Adipose tissue (tissue), 3 donors: ENCODE data around the gene PPP1R14C. TPM values are rescaled to one million over a fixed set of nuclear protein-coding genes. Genes with fewer than 3 reads are reported as not detected.
"Not testable (repeated sequence)": the region's sequence is repeated elsewhere in the genome, so short reads cannot be mapped to it uniquely, and the experiment has no call there.

ENCODE experiments used
- H3K27ac ChIP-seq: one replicate; pipeline ENCODE4 v1.5.1; 2013; ENCODE audit warnings: low read depth, low read length
- WGBS, 3 donors: extraction: QIAGEN DNeasy Blood & Tissue Kit; methylation state at CpG; one replicate each; pipeline ENCODE4 v1.1.7; 2013; 5-methylcytosine and 5-hydroxymethylcytosine counted together
- polyA plus RNA-seq, 3 donors: library from polyadenylated mRNA; stranded (reverse); fragments of 200-250 nt; gene quantifications; one replicate each; pipeline ENCODE4 v1.2.3, GENCODE V29; 2013
- donor health status: healthy with polysubstance abuse.
- donor health status: Bipolar disorder and iron deficiency.
- donor health status: healthy.

Gene PPP1R14C
- polyA plus RNA-seq, 3 donors = 0.40 to 0.58 TPM; not detected in 1

DNA sequence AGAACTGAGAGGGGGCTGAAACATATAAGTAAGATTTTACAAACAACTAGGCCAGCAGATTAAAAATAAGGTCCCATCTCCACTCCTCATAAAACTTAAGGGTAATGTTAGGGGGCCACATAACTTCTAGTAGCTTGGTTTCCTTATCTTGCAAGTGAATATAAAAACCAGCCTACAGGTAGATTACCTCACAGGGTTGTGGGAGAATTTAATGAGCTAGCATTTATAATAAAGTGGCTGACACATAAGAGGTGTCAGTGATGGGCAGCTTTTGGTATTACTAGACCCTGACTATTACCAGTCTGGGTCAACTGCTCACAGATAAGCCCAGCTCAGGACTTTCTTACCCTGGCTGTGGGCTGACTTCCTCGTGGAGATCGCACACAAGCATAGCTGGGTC lies 9.2 kb upstream of the PPP1R14C start:
- 83 to 95% (median 83%) methylated on average over 2 of the region's 2 CpGs for WGBS, 3 donors

DNA sequence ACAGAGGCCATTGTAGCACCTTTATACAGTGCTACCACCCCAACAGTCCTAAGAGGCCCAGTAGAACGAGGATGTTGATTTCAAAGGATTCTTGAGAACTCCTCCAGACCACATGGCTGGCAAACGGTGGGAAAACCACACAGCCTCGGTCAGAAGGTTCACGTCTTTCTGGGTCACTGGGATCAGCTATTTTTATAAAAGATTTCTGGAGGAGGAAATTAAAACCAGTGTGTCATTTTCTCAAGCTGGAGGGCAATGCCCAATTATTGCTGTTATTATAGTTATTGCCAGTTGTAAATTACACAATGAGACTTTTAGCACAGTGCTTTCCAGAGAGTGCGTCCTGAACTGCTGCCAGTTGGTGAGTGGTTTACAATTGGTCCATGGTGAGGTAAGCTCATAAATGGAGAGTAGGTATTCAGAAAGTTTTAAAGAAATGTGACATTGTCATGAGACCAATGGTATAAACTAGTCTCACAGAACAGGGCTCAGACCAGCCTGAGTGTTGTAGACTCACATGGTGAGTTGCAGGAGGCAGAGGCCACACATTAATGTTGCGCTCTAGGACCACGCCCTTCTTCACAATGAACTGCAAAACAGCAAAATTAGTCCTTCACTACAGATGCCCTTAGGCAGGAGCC lies 8.4 kb upstream of the PPP1R14C start:
- WGBS, 3 donors = 75 to 82% (median 80%) methylated on average over 7 of the region's 7 CpGs
- no peak overlapping the region for H3K27ac ChIP-seq

More for the DNA sequence above, 9.2 kb upstream of the PPP1R14C start:
- H3K27ac ChIP-seq = no peak overlapping the region

DNA sequence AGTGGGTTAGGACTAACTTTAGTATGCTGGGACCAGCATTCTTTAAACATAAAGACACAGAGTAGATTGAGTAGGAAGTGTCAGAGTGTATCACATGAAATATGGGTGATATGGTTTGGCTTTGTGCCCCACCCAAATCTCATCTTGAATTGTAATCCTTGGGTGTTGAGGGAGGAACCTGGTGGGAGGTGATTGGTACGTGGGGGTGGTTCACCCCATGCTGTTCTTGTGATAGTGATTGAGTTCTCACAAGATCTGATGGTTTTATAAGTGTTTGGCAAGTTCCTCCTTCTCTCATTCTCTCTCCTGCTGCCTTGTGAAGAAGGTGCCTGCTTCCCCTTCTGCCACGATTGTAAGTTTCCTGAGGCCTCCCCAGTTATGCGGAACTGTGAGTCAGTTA lies 5.1 kb upstream of the PPP1R14C start:
- WGBS, 3 donors = 46 to 64% (median 47%) methylated on average over 3 of the region's 3 CpGs
- H3K27ac ChIP-seq = not testable (repeated sequence)

DNA sequence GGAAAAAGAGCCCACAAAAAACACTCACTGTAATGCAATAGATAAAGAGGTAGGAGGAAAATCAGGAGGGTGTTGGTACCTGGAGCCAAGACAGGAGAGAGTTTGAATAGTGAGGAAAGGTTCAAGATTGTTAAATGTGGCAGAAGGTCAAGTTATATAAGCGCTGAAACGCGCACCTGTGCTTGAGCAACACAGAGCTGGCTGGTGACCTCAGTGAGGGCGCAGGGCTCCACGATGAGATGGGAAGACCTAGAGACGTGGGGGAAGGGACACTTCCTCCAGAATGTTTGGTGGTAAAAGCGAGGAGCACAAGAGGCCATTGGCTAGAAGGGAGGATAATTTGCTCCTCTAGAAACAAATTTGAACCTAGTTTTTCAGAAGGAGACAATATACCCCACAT lies 4.2 kb upstream of the PPP1R14C start:
- WGBS, 3 donors = 44 to 71% (median 63%) methylated on average over 7 of the region's 7 CpGs
- H3K27ac ChIP-seq = no peak overlapping the region

DNA sequence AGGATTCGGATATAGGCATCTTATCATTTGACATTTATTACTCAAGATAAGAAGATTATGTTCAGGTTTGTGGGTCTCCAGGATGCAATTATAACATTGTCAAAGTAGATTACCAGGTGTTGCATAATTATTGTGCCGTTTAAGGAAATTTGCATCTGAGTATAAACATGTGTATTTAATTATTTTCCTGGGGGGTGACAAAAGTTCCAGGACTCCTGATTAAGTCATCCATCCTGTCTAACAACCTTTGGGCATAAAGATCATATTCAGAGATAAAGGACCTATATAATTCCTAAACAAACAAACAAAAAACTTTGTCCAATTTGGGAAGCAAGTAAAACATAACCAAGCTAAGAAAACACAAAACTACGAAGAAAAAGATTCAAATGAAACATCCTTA lies 3.3 kb upstream of the PPP1R14C start:
- no peak overlapping the region for H3K27ac ChIP-seq
- 49 to 57% (median 52%) methylated on average over 3 of the region's 3 CpGs for WGBS, 3 donors

DNA sequence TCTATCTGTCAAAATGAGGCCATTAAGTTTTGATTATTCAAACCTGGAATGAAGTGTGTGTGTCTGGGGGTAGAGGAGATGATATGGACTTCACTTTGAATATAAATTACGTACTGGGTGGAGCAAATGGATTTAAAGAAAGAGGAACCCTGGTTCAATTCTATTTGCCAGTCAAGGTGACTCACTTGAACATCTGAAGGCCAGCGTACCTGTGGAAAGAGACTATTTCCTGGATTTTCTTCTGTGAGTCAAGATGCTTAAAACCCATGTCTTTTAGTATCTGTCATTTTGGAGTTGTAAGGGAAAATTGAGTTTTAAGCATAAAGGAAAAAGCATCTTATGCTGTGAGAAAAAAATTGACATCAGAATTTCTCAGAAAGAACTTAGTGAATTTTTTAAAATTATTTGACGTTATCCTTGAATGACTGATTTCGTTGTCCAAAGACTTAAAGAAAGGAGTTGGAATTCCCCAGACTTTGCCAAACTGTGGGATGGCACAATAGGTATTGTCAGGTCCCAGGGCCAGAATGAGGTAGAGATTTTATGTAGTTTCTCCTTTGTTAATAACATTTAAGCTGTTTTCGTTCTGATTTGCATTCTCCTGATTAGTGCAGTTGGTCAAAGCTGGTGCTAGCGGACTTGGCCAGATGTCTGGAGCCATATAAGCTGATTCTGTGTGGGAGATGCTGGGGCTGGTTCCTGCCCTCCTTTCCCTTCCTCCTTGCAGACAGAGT lies 2.4 kb upstream of the PPP1R14C start:
- no peak overlapping the region for H3K27ac ChIP-seq
- 70 to 84% (median 83%) methylated on average over 6 of the region's 6 CpGs for WGBS, 3 donors

DNA sequence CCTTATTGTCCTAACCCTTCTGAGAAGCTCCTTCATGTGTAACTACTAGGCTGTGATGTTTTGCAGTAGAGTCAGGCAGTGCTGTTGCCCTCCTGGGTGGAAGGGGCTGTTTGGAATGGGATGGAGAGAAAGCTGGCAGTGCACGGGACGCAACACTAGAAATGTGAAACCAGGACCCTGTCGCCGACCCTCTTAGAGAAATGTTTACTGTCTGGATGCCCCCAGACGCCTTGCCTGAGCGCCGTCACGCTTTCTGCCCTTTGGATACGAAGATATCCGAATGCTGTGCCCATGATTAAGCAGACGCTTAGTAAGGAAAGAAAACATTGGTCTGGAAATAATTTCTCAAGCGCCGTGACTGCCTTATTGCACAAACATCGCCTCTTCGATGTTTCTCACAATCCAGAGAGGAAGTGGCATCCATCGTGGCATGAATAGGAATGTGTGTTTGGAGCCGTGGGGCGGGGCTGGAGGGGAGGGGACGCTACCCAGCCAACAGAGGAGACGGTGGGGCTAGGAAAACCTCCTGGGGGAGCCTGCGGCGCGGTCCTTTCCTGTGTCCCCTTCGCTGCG lies 661 bp upstream of the PPP1R14C start:
- no peak overlapping the region for H3K27ac ChIP-seq
- WGBS, 3 donors = 5 to 7% (median 5%) methylated on average over 25 of the region's 25 CpGs

DNA sequence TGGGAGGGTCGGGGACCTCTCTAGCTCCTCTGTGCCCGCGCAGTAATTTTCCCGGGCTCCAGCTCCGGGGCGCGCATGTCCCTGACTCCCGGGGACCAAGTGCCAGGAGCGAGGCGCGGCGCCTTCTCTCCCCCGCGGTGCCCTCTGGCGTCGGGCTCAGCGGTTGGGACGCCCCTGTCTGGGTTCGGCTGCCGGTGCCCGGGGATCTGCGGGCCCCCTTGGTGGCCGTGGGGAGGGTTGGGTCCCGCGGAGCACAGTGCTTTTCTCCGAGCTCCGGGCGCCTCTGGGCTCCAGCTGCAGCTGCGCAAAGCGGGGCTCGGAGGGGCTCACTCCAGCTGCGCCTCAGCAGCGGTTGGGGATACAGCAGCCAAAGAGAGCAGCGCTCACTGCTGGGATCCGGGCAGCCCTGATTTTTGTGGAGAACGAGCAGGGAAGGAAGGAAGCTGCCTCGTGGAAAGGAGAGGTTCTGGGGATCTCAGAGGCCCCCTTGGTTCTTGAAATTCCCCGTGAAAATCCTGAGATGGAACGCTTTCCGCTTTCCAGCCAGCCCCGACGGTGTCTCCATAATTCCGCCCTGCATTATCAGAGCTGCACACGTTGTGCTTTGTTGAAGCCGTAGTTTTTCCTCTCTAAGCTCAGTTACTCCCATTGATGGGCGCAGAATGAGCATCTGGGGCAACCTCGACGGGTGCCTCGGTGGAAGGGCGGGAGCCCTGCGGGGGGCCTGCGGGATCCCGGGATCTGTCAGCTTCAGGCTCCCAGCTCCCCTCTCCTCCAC lies 861 bp downstream of the PPP1R14C start:
- no peak overlapping the region for H3K27ac ChIP-seq
- WGBS, 3 donors = 3 to 4% (median 4%) methylated on average over 48 to 53 of the region's 53 CpGs

DNA sequence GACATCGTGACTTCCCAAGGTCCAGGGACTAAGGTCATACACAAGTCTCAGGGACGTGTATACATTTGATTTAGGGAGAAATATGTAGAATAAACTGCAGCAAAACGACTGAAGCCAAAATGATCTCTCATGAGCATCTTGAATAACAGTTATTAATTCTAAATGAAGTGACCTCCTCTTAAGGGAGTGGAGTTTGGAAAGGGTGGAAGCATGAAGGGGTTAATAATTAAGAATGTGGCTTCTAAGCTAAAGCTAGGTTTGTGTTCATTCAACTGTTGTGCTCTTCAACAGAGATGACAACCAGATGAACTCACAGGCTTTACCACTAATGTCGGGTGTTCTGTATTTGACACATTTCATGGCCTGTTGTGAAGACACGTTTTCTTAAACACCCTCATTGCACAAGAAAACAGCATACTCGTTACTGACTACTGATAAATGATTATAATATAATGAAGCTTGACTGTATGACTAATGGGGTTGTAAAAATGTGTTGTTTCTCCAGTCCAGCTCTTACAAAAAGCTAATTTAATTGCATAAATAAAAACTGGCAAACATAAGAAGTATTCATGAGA lies 1.5 kb downstream of the PPP1R14C start:
- WGBS, 3 donors = 17 to 29% (median 21%) methylated on average over 6 of the region's 6 CpGs
- no peak overlapping the region for H3K27ac ChIP-seq

DNA sequence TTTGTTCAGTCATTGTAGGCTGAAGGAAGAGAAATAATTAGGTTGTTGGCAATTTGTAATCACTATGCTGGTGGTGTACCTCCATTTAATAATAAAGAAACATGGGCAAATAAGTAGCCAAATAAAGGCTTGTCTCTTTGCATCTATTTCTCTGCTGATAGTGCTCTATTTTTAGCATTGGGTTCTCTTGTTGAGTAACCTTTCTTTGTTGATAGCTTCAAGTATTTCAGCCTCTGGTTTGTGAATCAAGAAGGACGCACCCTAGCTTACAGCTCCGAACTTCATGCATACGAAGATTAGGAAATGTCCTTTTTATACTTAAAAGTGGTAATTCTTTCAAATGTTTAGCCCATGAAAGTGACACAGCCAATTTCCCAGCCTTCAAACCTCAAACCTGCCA lies 2.6 kb downstream of the PPP1R14C start:
- WGBS, 3 donors = 62 to 92% (median 68%) methylated on average over 3 of the region's 3 CpGs
- no peak overlapping the region for H3K27ac ChIP-seq

DNA sequence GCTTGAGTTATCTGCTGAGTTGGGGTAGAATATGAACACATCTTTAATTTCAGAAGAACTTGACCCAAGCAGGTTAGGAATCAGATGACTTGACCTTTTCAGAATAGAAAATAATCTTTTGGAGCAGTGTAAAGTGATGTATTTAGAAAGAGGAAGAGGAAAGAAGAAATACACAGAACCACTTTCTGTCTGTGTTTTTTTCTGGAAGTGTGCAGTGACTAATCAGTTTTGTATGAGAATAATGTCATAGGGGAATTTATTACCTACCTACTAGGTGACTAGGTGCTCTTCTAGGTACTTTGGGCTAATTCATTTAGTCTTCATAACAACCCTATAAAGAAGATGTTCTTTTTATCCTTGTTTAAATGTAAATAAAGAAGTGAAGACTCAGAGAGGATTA lies 3.0 kb downstream of the PPP1R14C start:
- no peak overlapping the region for H3K27ac ChIP-seq

DNA sequence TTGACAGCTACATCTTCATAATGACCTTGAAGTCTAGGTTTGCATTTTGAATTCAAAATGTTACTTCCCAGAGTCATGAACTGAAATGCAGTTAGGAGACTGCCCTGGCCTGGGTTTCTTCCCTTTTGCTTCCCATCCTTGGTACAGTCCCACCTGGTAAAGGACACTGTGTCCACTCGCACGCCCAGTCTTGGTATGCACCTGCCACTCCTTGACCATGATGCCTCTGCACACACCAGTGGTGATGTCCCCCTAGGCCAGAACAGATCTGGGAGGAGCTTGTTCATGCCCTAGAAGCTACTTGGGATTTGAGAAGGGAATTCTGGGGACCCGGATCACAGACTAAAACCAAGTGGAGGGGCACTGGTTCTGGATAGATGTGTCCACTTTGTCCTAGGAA lies 3.6 kb downstream of the PPP1R14C start:
- H3K27ac ChIP-seq = no peak overlapping the region
- WGBS, 3 donors = 94 to 97% (median 97%) methylated on average over 3 of the region's 3 CpGs

DNA sequence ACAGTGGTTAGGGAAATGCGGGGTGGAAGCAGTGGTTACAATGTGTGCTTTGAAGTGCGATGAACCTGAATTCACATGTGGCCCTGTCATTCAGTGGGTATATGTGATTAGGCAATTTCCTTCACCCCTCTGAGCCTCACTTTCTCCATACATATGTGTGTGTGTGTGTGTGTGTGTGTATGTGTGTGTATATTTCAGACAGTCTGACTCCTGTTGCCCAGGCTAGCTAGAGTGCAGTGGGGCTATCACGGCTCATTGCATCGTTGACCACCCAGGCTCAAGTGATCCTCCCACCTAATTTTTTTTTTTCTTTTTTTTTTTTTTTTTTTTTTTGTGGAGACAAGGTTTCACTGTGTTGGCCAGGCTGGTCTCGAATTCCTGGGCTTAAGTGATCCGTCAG lies 6.3 kb downstream of the PPP1R14C start:
- 74 to 75% (median 74%) methylated on average over 6 of the region's 6 CpGs for WGBS, 3 donors

DNA sequence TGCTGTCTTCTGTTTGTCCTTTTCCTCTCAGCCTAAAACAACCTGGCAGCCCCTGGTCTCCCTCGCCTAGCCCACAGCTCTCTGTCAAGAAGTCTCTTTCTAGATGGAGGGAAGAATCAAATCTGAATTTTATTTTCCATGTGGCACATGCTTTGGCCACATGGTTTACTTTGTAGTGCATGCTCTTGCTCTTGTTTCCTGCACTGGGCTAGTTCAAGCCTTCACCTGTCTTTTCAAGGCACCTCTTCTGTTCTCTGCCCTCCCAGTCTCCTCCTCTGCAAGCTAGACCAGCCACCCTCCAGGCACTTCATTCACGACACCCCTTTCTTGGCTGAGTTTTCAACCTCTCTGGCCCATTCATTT lies 7.6 kb downstream of the PPP1R14C start:
- WGBS, 3 donors = 67 to 84% (median 72%) methylated on average over 2 of the region's 2 CpGs
- H3K27ac ChIP-seq = no peak overlapping the region

More for the DNA sequence above, 6.3 kb downstream of the PPP1R14C start:
- H3K27ac ChIP-seq = no peak overlapping the region

DNA sequence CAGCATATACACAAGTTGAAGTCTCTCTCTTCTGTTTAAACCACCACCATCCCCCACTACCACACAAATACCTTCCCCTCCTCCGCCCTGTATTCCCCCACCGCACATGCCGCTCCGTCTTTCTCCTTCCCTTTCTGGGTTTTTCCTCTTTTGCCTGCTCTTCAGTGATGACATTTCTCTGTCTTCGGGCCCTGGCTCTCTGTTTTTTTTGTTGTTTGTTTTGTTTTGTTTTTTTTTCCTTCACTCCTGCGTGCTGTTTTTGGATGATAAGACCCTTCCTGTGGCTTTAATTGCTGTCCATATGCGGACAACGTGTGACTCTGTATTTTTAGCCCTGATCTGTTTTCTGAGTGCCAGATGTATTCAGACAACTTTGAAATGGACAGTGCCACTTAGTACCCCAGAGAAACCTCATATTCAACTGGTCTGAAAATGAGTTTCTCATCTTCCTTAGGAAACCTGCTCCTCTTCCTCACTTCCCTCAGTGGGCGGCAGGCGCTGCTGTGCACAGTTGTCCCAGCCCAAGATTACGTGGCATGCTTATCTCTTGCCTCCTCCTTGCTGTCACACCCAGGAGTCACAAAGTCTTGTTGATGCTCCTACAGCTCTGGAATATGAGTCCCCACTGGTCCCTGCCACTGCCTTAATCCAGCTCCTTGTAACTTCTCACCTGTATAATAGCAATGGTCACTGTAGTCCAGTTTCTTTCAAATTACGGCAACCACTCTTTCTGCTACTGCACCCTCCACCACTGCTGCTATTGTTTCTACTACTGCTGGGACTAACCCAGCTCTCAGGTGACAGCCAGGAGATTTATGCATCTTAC lies 8.2 kb downstream of the PPP1R14C start:
- H3K27ac ChIP-seq = no peak overlapping the region
- 39 to 49% (median 41%) methylated on average over 12 of the region's 12 CpGs for WGBS, 3 donors

DNA sequence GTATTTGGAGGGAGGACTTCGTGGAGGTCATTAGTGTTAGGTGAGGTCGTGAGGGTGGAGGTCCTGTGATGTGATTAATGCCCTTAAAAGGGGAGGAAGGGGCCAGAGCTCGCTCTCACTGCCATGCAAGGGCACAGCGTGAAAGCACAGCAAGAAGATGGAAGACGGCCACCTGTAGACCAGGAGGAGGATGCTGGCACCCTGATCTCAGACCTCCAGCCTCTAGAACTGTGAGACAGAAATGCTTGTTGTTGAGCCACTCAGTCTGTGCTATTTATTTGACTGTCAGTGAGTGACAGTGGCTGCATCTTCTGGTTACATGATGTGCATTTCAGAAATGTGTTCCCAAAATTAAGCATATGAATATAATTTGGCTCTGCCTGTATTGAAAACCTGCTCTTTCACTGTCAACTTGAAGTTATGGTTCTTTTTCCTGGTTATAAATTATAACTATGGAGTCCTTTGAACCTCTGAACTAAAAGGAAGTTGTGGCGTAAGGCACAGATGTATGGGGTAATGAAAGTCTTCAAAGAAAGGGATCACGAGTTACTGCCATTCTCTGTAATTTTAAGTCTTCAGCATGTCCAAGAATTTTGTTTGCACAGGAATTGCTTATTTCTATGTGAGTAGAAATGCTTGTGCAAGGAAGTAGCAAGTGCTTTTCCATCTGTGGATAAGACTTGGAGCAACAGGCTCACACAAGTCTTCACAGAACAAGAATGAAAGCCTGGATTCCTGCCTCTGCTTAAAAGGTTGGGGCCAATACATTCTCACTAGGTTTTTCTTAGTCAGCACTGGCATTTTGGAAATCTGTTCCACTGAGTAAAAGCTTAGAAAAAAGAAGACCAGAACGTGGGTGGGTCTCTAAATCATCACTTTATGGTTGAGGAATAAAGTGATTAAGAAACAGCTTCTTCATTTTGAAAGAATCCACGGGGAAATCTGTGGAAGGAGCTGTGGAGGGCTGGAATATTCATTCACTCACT lies 10.3 kb downstream of the PPP1R14C start:
- no peak overlapping the region for H3K27ac ChIP-seq
- WGBS, 3 donors = 41 to 52% (median 48%) methylated on average over 9 of the region's 9 CpGs

DNA sequence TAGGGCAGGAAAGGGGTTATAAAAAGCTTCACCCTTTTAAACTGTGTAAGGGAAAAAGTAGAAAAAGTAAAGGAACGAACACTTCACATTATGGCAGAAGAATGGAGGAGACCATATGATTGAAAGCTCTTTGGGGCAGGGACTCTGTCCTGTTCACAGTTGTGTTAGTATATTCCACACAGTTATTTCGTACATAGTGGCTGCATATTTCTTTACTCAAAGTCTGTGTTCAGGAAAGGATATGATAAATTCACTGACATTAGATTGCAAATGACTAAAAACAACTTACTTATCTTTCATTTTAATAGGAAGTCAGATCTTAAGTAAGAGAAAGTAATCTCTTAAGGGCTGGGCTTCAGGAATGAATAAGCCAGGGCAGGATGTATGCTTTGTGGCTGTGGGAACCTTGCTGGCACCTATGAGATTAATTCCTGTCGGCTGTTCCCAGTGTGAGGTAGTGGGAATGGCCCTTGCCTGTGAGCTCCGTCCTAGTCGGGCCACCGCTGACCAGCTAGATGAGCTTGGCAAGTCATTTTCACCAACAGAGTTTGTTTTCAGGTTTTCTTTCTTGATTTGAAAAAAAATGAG lies 11.2 kb downstream of the PPP1R14C start:
- 54 to 73% (median 70%) methylated on average over 6 of the region's 6 CpGs for WGBS, 3 donors
- H3K27ac ChIP-seq = no peak overlapping the region
